PC-3 (cell line): ENCODE results near the gene POMZP3.
"Not testable (repeated sequence)": the region's sequence is repeated elsewhere in the genome, so short reads cannot be mapped to it uniquely, and the experiment has no call there.

Experiments
- EZH2 ChIP-seq: fragments of 300-600 bp; sonication (generic); IDR thresholded peaks from one replicate; pipeline ENCODE4 v1.6.1; 2017; ENCODE audit warnings: antibody characterized with exemption, mild to moderate bottlenecking, low read length; ENCODE audit not compliant: unreplicated experiment
- TF ChIP-seq, protein P1 (sequence below): fragments of 300-600 bp; sonication (generic); conservative IDR thresholded peaks from 2 replicates; pipeline ENCODE4 v1.5.1; 2017; ENCODE audit warnings: antibody characterized with exemption, low read depth, mild to moderate bottlenecking, low read length

DNA sequence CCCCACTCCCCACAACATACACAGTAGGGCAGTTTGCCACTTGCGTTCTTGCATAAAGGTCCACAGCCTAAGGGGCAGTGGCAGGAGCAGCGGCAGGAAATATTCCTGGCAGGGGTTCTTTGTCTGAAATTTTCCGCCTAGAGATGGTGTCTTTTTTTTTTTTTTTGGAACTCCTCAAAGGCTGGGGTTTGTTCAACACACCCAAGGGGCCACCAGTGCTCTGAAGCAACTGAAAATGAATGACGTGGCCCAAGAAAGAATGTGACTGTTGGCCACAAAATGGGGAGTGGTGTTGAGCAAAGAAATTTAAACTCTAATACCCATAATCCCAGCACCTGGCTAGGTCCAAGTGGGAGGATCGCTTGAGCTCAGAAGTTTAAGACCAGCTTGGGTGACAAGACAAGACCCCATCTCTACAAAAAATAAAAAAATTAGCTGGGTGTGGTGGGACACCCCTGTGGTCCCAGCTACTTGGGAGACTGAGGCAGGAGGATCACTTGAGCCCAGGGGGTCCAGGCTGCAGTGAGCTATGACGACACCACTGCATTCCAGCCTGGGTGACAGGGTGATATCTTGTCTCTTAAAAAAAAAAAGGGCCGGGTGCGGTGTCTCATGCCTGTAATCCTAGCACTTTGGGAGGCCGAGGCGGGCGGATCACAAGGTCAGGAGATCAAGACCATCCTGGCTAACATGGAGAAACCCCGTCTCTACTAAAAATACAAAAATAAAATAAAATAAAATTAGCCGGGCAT lies 7.5 kb downstream of the POMZP3 start:
- TF ChIP-seq, protein P1, sequence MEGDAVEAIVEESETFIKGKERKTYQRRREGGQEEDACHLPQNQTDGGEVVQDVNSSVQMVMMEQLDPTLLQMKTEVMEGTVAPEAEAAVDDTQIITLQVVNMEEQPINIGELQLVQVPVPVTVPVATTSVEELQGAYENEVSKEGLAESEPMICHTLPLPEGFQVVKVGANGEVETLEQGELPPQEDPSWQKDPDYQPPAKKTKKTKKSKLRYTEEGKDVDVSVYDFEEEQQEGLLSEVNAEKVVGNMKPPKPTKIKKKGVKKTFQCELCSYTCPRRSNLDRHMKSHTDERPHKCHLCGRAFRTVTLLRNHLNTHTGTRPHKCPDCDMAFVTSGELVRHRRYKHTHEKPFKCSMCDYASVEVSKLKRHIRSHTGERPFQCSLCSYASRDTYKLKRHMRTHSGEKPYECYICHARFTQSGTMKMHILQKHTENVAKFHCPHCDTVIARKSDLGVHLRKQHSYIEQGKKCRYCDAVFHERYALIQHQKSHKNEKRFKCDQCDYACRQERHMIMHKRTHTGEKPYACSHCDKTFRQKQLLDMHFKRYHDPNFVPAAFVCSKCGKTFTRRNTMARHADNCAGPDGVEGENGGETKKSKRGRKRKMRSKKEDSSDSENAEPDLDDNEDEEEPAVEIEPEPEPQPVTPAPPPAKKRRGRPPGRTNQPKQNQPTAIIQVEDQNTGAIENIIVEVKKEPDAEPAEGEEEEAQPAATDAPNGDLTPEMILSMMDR, result not testable (repeated sequence)
- TF ChIP-seq EZH2, result not testable (repeated sequence)
